ENCODE data around the gene BCKDHA. TPM values are rescaled to one million over a fixed set of nuclear protein-coding genes. Genes with fewer than 3 reads are reported as not detected.

BCKDHA gene
- total and polyA plus RNA-seq, 9 of the 15 experiments (the other 6 are each of a cell fraction or from before 2014, with no cell fraction given) = 4.5 to 52.5 (median 14.1) TPM

- peak overlapping the region; percentile 35 for H3K4me3 ChIP-seq
- H3K9ac ChIP-seq (ENCODE audit: insufficient read depth in 1 of 2, low read depth in 2 of 2, low read length in 2 of 2) = peak overlapping the region; percentile 63 to 85; a peak in 3 of 4 replicates
- H3K9me3 ChIP-seq (replicated peaks; ENCODE audit: control insufficient read depth, insufficient read depth, low read depth, low read length) = no peaks in the 10 kb centered on the region
- ATAC-seq (no peak), FAIRE-seq (no peak), DNase-seq (ENCODE audit: extremely low read depth in 1 of 4, low spot score in 3 of 4) (no peak)
- H4K20me1 ChIP-seq (replicated peaks; ENCODE audit: control insufficient read depth, insufficient read depth, low read length) = no peaks in the 10 kb centered on the region; the same call in 1 of the 2 replicates
- H3K9me1 ChIP-seq (ENCODE audit: control insufficient read depth, insufficient read depth, low read length) = no peaks in the 10 kb centered on the region
- WGBS (ENCODE audit: insufficient coverage, low coverage, missing lambda C conversion rate) = 100% methylated on average over 1 of the region's 1 CpG
- peaks cover 8% of the 10 kb centered on the region; the same call in 2 of the 3 replicates for H3K79me2 ChIP-seq (ENCODE audit: control insufficient read depth, insufficient read depth, low read length)
- CTCF ChIA-PET (ENCODE audit: low intra/inter-chr PET ratio) = no interaction called here
- TF ChIP-seq BDP1 (IDR thresholded peaks at IDR 0.05; ENCODE audit: insufficient read depth, insufficient read length) (no peak), ETS2 (tag; IDR thresholded peaks at IDR 0.05; ENCODE audit: borderline replicate concordance, poor library complexity, severe bottlenecking) (no peak), ZC3H11A (IDR thresholded peaks at IDR 0.05; ENCODE audit: low read depth, low read length) (no peak), ETV5 (CRISPR knock-in tag; IDR thresholded peaks at IDR 0.05; ENCODE audit: low read depth) (no peak), RAD21 (CRISPR knock-in tag; conservative IDR thresholded peaks at IDR 0.05 in 1 of 2, IDR thresholded peaks at IDR 0.05 in 1 of 2) (0 out of 4 replicates have a peak, but pooled peaks of 1 of the 2 experiments have one; percentile 6), CTCF (IDR thresholded peaks at IDR 0.05 in 2 of 3, conservative IDR thresholded peaks at IDR 0.05 in 1 of 3; ENCODE audit: insufficient read depth in 2 of 3, low read depth in 1 of 3, low read length in 3 of 3) (0 out of 6 replicates have a peak, but pooled peaks of 1 of the 3 experiments have one; percentile 4), ZNF77 (CRISPR knock-in tag; IDR thresholded peaks at IDR 0.05) (no peak)
- H3K4me1 ChIP-seq (replicated peaks in 1 of 2; ENCODE audit: control insufficient read depth in 2 of 2, insufficient read depth in 2 of 2, low read length in 2 of 2) = peaks cover 23 to 65% of the 10 kb centered on the region in 2 experiments
- POLR2A ChIA-PET = interaction anchor here (0.6 to 3.3 kb wide), 3 partner anchors 9 to 233 kb away, joined by 3 to 15 read pairs (median 11); no protein-coding TSS in a partner anchor
- peak overlapping the region; percentile 79; the same call in 2 of the 3 replicates for H3K27ac ChIP-seq (ENCODE audit: extremely low read depth, low read depth, low read length)
- H3K36me3 ChIP-seq (ENCODE audit: control insufficient read depth, insufficient read depth, low read length) = peaks cover 47% of the 10 kb centered on the region
- H3K27me3 ChIP-seq (ENCODE audit: control insufficient read depth in 2 of 2, insufficient read depth in 2 of 2, low read length in 2 of 2) = no peaks in the 10 kb centered on the region
- BruUV-seq (replicated peaks) = no TSS peak
- peak overlapping the region; percentile 83; the same call in 1 of the 2 replicates for H2AFZ ChIP-seq (ENCODE audit: low read depth, low read length)
- in situ Hi-C loops (cut with MboI) (no loop called here), intact Hi-C loops (cut with micrococcal nuclease) (no loop called here)
- H3K4me2 ChIP-seq (ENCODE audit: insufficient read depth, low read length) = peak overlapping the region; percentile 85
These were observed 30.9 kb downstream of the BCKDHA start for GRCh38 chr19:41428481-41428859.

Measured in K562 (cell line).